GM23338 (cell line): ENCODE results near the gene XYLB. TPM values are rescaled to one million over a fixed set of nuclear protein-coding genes. Genes with fewer than 3 reads are reported as not detected.

Source experiments
- ATAC-seq: fragments of 200-7000 bp; cut with Tn5 transposase; 3 replicates; pipeline ENCODE4 v1.9.1; 2020
- DNase-seq: peaks from one replicate; pipeline ENCODE4 v3.0.0-alpha.2; 2015; ENCODE audit warnings: low spot score
- H2AFZ ChIP-seq: fragments of 200-600 bp; sonication (generic); 2 replicates; pipeline ENCODE4 v1.8.0; 2016; ENCODE audit warnings: antibody characterized with exemption, mild to moderate bottlenecking, moderate library complexity
- H3F3A ChIP-seq: fragments of 200-600 bp; sonication (generic); replicated peaks from 2 replicates; pipeline ENCODE4 v1.8.0; 2017; ENCODE audit warnings: antibody characterized with exemption, mixed run types, low read depth
- H3K27ac ChIP-seq: fragments of 200-600 bp; sonication (generic); 2 replicates; pipeline ENCODE4 v1.6.1; 2016; ENCODE audit warnings: low read depth
- H3K27me3 ChIP-seq: fragments of 200-600 bp; sonication (generic); 2 replicates; pipeline ENCODE4 v1.8.0; 2016; ENCODE audit warnings: mild to moderate bottlenecking, mixed run types, moderate library complexity; ENCODE audit not compliant: insufficient read depth
- H3K36me3 ChIP-seq: fragments of 200-600 bp; sonication (generic); 2 replicates; pipeline ENCODE4 v1.8.0; 2016; ENCODE audit warnings: mild to moderate bottlenecking; ENCODE audit not compliant: insufficient read depth
- H3K4me1 ChIP-seq: fragments of 200-600 bp; sonication (generic); 2 replicates; pipeline ENCODE4 v1.8.0; 2016; ENCODE audit warnings: mild to moderate bottlenecking, moderate library complexity; ENCODE audit not compliant: insufficient read depth
- H3K4me2 ChIP-seq: fragments of 200-600 bp; sonication (generic); 2 replicates; pipeline ENCODE4 v1.7.1; 2017; ENCODE audit warnings: mixed run types
- H3K4me3 ChIP-seq: fragments of 200-600 bp; sonication (generic); 2 replicates; pipeline ENCODE4 v1.6.1; 2016; ENCODE audit warnings: mixed run types
- H3K79me2 ChIP-seq: fragments of 200-600 bp; sonication (generic); replicated peaks from 2 replicates; pipeline ENCODE4 v1.8.0; 2017; ENCODE audit warnings: mild to moderate bottlenecking; ENCODE audit not compliant: insufficient read depth
- H3K9me2 ChIP-seq: fragments of 200-600 bp; sonication (generic); 2 replicates; pipeline ENCODE4 v1.8.0; 2017; ENCODE audit not compliant: insufficient read depth
- H4K20me1 ChIP-seq: fragments of 200-600 bp; sonication (generic); replicated peaks from 2 replicates; pipeline ENCODE4 v1.8.0; 2017; ENCODE audit warnings: mild to moderate bottlenecking; ENCODE audit not compliant: insufficient read depth
- H3K27ac Mint-ChIP-seq: 2 replicates; pipeline ENCODE4 v1.8.0; 2020; ENCODE audit warnings: inconsistent platforms, mild to moderate bottlenecking, moderate library complexity, mixed read lengths
- H3K27me3 Mint-ChIP-seq: 3 replicates; pipeline ENCODE4 v1.8.0; 2022; ENCODE audit warnings: low read depth, mild to moderate bottlenecking, moderate library complexity, mixed read lengths, inconsistent platforms; ENCODE audit not compliant: insufficient read depth, poor library complexity
- H3K36me3 Mint-ChIP-seq: 3 replicates; pipeline ENCODE4 v1.8.0; 2021; ENCODE audit warnings: low read depth, mild to moderate bottlenecking, inconsistent platforms, moderate library complexity, mixed read lengths
- H3K4me1 Mint-ChIP-seq: 3 replicates; pipeline ENCODE4 v1.8.0; 2020; ENCODE audit warnings: mild to moderate bottlenecking, inconsistent platforms, mixed read lengths
- H3K4me3 Mint-ChIP-seq: 3 replicates; pipeline ENCODE4 v1.8.0; 2021; ENCODE audit warnings: moderate library complexity, mild to moderate bottlenecking, inconsistent platforms, mixed read lengths
- H3K9me3 Mint-ChIP-seq: 3 replicates; pipeline ENCODE4 v1.8.0; 2020; ENCODE audit warnings: moderate library complexity, mild to moderate bottlenecking, inconsistent platforms, mixed read lengths
- CREB1 ChIP-seq: fragments of 250-450 bp; sonication (Bioruptor Pico); IDR thresholded peaks from 2 replicates; pipeline ENCODE4 v1.5.0; 2020; ENCODE audit warnings: low read depth, mild to moderate bottlenecking, moderate library complexity
- JUNB ChIP-seq: IDR thresholded peaks from one replicate; pipeline ENCODE4 v1.6.1; 2016; ENCODE audit warnings: antibody characterized with exemption; ENCODE audit not compliant: unreplicated experiment
- REST ChIP-seq: IDR thresholded peaks from one replicate; pipeline ENCODE4 v1.6.1; 2018; ENCODE audit warnings: antibody characterized with exemption; ENCODE audit not compliant: unreplicated experiment
- ZNF114 ChIP-seq: fragments of 250-450 bp; sonication (Bioruptor Pico); IDR thresholded peaks from 2 replicates; pipeline ENCODE4 v1.5.0; 2020; ENCODE audit warnings: mild to moderate bottlenecking, moderate library complexity
- ZNF331 ChIP-seq: fragments of 250-450 bp; sonication (Bioruptor Pico); IDR thresholded peaks from 2 replicates; pipeline ENCODE4 v1.5.0; 2020; ENCODE audit warnings: low read depth, mild to moderate bottlenecking, moderate library complexity
- ZNF462 ChIP-seq: fragments of 250-450 bp; sonication (Bioruptor Pico); IDR thresholded peaks from 2 replicates; pipeline ENCODE4 v1.5.0; 2020; ENCODE audit warnings: mild to moderate bottlenecking, moderate library complexity
- polyA plus RNA-seq: library from polyadenylated mRNA; unstranded; fragments of >200 nt; fragmentation: Nextera tagmentation; extraction: Ambion mirVana; gene quantifications from 2 replicates; pipeline ENCODE4 v1.2.1, GENCODE V29; 2016
- total RNA-seq: library from RNA; depleted of rRNA; stranded (reverse); fragments of >200 nt; shearing (Covaris generic); gene quantifications from 2 replicates; pipeline ENCODE4 v1.2.3, GENCODE V29; 2014
- TF ChIP-seq, protein P1 (sequence below): IDR thresholded peaks from 2 replicates; pipeline ENCODE4 v1.6.1; 2016; ENCODE audit warnings: antibody characterized with exemption

The XYLB gene
- total and polyA plus RNA-seq, 2 experiments from 2014 or later: 1.6 to 3.3 TPM

DNA sequence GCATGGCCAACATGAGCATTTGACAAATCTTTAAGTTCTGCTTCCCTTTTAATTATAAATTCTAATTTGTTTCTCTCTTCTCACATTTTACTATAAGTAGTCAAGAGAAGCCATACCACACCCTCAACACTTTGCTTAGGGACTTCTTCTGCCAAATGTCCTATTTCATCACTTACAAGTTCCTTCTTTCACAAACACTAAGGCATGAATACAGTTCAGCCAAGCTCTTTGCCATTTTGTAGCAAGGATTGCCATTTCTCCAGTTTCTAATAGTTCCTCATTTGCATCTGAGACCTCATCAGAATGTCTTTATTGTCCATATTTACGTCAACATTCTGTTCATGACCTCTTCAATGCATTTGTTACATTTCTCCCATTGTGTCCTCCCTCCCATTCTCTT is 35.1 kb upstream of the XYLB start:
- ATAC-seq: no peak

DNA sequence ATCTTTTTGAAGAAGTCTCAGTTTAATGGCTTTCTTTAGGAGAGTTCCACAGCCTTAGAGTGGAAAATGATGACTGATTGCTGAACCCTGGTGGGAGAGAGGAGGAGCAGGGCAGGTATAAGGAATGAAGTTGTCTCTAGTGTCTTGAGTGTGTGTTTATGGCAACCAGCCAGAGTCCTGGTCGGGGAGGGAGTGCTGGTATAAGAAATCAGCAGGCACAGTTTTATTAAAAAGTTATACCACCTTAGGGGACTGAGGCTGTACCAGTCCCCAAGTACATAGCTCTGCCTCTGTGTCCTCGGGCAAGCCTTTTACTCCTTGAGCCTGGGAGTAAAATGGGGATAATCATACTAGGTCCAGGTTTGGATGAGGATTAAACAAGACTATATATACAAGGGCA is 34.6 kb upstream of the XYLB start:
- Histone ChIP-seq H3K4me2 (no peak overlapping the region), H3K4me1 (no peaks in the 10 kb centered on the region), H3K79me2 (no peaks in the 10 kb centered on the region), H4K20me1 (no peaks in the 10 kb centered on the region; the same call in 1 of the 2 replicates), H3K9me2 (no peaks in the 10 kb centered on the region), H2AFZ (no peak overlapping the region), H3K4me3 (no peak overlapping the region), H3K27ac (no peak overlapping the region), H3K36me3 (no peaks in the 10 kb centered on the region), H3K27me3 (no peaks in the 10 kb centered on the region), H3F3A (no peaks in the 10 kb centered on the region)
- H3K36me3 Mint-ChIP-seq: no peaks in the 10 kb centered on the region
- peaks cover 10% of the 10 kb centered on the region for H3K27me3 Mint-ChIP-seq
- no peak for ATAC-seq
- H3K4me1 Mint-ChIP-seq: peaks cover 9% of the 10 kb centered on the region; the same call in 2 of the 3 replicates
- no peaks in the 10 kb centered on the region; the same call in 2 of the 3 replicates for H3K9me3 Mint-ChIP-seq
- no peak overlapping the region for H3K27ac Mint-ChIP-seq
- TF ChIP-seq CREB1 (CRISPR knock-in tag) (no peak), ZNF331 (no peak), JUNB (no peak), REST (no peak), ZNF114 (no peak), ZNF462 (no peak)
- TF ChIP-seq, protein P1, sequence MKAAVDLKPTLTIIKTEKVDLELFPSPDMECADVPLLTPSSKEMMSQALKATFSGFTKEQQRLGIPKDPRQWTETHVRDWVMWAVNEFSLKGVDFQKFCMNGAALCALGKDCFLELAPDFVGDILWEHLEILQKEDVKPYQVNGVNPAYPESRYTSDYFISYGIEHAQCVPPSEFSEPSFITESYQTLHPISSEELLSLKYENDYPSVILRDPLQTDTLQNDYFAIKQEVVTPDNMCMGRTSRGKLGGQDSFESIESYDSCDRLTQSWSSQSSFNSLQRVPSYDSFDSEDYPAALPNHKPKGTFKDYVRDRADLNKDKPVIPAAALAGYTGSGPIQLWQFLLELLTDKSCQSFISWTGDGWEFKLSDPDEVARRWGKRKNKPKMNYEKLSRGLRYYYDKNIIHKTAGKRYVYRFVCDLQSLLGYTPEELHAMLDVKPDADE: no peak
- H3K4me3 Mint-ChIP-seq: no peak overlapping the region
- no peak for DNase-seq

More for the DNA sequence above, 35.1 kb upstream of the XYLB start:
- H2AFZ ChIP-seq: no peak overlapping the region
- H3K79me2 ChIP-seq: no peaks in the 10 kb centered on the region
- Mint-ChIP-seq H3K27ac (no peak overlapping the region), H3K9me3 (no peaks in the 10 kb centered on the region; the same call in 2 of the 3 replicates), H3K4me1 (peaks cover 9% of the 10 kb centered on the region; the same call in 2 of the 3 replicates), H3K36me3 (no peaks in the 10 kb centered on the region), H3K4me3 (no peak overlapping the region), H3K27me3 (peaks cover 10% of the 10 kb centered on the region)
- H3K4me2 ChIP-seq: no peak overlapping the region
- no peaks in the 10 kb centered on the region; the same call in 1 of the 2 replicates for H4K20me1 ChIP-seq
- no peaks in the 10 kb centered on the region for H3K9me2 ChIP-seq
- no peak for DNase-seq
- H3K27ac ChIP-seq: no peak overlapping the region
- no peaks in the 10 kb centered on the region for H3K27me3 ChIP-seq
- TF ChIP-seq CREB1 (CRISPR knock-in tag): no peak
- TF ChIP-seq, protein P1: no peak
- no peak for TF ChIP-seq ZNF331
- no peaks in the 10 kb centered on the region for H3K36me3 ChIP-seq
- H3K4me3 ChIP-seq: no peak overlapping the region
- H3K4me1 ChIP-seq: no peaks in the 10 kb centered on the region
- no peaks in the 10 kb centered on the region for H3F3A ChIP-seq
